HG03342 (cell line): Measurements from ENCODE around the gene COL11A1.
"Not testable (repeated sequence)": the region's sequence is repeated elsewhere in the genome, so short reads cannot be mapped to it uniquely, and the experiment has no call there.

Experiments
- ATAC-seq: cut with Tn5 transposase; IDR thresholded peaks from one replicate; pipeline ENCODE4 v1.9.1; 2021; ENCODE audit warnings: mild to moderate bottlenecking, moderate library complexity; ENCODE audit not compliant: unreplicated experiment

The COL11A1 gene

GRCh38 chr1:102840741-102841140, 267.6 kb downstream of the COL11A1 start:
- no peak for ATAC-seq

GRCh38 chr1:102838016-102838415, 270.3 kb downstream of the COL11A1 start:
- ATAC-seq: no peak

- no peak for ATAC-seq
Observed at GRCh38 chr1:102837551-102837950, 270.8 kb downstream of the COL11A1 start.

GRCh38 chr1:102836991-102837390, 271.3 kb downstream of the COL11A1 start:
- ATAC-seq: no peak

- no peak for ATAC-seq
Observed at GRCh38 chr1:102834688-102835320, 273.5 kb downstream of the COL11A1 start.

GRCh38 chr1:102833151-102833550, 275.2 kb downstream of the COL11A1 start:
- ATAC-seq: no peak

GRCh38 chr1:102826706-102827105, 281.6 kb downstream of the COL11A1 start:
- not testable (repeated sequence) for ATAC-seq
